ENCODE results near the gene NTM. TPM values are rescaled to one million over a fixed set of nuclear protein-coding genes. Genes with fewer than 3 reads are reported as not detected.

The NTM gene
- total RNA-seq, 1 donor from 2014 or later: 2.9 TPM

DNA sequence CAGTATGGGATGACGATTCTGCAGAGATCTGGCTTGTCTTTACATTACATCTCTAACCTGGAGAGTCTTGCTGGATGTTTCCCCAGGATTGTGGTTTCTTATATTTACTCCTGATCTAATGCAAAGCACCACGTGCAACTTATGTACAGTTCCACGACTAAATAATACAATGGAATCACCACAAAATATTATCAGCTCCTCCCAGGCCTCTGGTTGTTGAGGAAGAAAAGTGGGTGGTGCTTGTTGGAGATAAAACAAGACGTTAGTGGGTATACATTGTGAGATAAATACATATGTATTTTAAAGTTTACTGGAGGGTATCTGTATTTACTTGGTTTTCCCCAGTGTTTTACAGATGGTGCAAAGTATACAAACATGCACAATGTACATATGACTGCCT, 569.7 kb downstream of the NTM start:
- DNase-seq (ENCODE audit: low spot score): no peak

DNA sequence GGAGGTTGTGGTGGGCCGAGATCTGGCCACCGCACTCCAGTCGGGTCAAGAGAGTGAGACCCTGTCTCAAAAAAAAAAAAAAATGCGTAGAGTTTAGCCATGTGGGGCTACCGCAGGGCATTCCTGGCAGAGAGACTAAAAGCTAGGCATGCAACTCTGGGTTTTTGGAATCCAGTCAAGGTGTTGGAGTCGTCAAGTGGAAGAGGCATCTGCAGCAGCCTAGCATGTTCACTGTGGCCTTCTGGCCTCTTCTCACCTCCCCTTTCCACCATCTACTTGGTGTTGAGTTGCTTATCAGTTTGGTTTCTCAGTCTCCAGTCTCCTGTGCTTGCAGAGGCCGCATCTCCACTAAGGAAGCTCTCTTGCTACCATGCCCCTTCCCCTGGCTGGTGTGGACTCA, 572.5 kb downstream of the NTM start:
- no peak for DNase-seq (ENCODE audit: low spot score)

DNA sequence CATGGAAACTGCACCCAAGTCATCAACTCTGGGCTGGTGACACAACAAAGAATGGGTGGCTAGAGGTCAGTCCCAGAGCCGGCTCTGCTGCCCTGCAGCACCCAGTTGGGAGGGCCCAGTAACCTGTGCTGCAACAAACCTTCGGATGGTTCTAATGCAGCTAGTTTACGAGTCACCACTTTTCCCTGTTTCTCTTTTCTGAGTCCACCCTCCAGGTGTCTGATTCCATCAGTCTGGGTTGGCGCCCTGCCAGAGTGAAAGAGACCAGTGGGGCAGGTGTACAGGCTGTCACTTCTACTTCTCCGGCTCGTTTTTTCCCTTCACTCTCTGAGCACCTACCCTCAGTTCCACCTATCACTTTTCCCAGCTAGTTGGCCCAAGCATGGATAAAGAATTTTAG, 572.9 kb downstream of the NTM start:
- no peak for DNase-seq (ENCODE audit: low spot score)

DNA sequence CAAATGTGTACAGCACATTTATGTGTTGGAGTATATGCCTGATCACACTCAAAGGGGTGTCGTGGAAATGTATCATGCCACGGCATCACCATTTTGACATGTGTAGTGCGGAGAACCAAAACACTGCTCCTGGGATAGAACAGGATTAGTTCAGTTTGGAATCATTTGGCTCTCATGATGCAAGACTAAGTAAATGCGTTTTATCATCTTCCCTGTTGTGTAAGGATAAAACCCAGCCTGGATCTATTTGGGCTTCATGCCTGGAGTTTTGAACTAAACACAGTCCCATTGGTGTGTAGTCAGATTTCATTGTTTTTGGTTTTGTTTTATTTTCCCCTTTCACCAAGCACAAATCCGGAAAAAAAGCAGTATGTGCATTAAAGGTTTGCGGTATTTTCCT, 574.3 kb downstream of the NTM start:
- no peak for DNase-seq (ENCODE audit: low spot score)

DNA sequence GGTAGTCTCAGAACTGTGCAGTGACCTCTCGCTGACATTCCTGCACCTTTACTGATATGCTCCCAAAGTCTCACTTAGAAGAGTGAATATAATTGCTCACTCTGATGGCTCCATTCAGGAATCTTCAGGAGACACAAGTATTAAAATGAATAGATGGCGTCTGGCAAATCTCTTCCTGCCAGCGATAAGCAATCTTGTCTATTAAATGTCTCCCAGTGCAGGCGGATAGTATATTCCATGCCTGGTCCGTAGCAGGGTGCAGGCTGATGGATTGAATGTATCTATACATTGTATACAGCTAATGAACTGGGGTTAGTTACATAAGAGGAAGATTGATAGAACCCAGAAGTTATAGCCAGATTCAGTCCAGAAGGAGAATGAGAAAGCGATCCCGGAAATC, 575.3 kb downstream of the NTM start:
- no peak for DNase-seq (ENCODE audit: low spot score)

DNA sequence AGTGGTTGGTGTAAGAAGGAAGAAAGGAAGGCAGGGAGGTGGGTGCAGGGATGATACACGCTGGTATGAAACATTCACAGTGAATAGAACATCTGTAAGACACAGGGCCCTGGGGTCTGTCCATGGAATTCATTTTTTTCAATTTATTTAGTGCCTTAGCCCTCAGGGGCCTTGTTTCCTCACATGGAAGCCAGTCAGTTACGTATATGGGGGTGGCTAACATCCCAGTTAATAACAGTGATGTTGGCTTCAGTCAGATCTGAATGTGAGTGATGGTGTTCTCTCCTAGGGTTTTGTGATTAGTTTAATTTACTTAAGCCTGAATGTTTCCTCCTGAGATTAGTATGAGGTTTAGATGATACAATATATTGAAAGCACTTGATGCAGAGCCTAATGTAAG, 577.1 kb downstream of the NTM start:
- DNase-seq (ENCODE audit: low spot score): no peak

DNA sequence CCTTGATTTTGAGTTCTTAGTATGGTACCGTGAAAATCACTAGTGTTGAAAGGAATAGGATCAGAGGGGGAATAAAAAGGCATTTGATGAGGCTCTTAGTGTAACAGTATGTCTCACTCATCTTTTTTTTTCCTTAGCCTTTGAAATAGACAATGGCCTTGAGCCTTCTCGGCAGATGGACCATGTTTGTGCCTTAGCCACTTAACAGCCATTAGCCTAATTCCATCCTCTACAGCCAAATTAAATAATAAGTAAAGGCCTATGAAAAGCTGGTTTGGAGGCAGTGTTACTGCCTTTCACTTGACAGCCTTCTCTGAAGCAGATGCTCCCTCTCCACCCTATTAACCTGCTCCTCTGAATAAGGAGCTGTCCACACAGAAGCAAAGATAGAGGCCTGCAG, 580.7 kb downstream of the NTM start:
- DNase-seq (ENCODE audit: low spot score): no peak

DNA sequence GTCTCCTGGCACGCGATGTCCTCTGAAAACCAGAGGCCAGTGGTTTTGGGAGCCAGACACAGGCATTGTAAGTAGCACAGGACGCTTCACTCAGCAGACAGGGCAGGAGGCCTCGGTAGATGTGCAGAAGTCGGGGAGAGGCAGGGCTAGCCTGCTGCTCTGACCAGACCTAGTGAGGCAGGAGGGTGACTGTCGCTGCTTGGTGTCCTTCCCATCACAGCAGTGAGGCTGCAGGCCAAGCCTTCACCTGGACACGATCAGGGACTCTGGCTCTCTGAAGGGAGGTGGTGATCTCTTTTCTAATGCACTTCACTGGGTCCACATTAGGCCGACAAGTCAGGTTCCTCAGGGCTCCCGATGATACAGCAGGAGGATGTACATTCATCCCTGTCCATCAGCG, 583.7 kb downstream of the NTM start:
- DNase-seq (ENCODE audit: low spot score): no peak

DNA sequence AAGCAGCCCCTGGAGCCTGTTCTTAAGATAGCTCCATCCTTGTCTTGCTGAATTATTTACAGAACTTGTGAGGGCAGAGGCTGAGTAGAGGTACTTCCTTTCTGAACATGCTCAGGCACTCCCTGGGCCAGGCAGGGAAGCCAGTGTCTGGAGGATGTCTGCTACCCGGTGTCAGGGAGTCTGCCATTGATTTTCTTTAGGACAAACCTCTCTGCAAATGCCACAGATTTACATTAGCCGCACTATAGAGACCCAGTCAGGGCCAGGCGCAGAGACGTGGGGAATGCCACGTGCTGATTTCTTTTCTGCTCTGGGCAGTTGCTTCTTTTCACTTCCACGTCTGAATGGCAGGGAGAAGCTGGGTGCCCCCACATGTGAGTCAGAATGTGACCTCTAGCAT, 585.5 kb downstream of the NTM start:
- DNase-seq (ENCODE audit: low spot score): no peak

DNA sequence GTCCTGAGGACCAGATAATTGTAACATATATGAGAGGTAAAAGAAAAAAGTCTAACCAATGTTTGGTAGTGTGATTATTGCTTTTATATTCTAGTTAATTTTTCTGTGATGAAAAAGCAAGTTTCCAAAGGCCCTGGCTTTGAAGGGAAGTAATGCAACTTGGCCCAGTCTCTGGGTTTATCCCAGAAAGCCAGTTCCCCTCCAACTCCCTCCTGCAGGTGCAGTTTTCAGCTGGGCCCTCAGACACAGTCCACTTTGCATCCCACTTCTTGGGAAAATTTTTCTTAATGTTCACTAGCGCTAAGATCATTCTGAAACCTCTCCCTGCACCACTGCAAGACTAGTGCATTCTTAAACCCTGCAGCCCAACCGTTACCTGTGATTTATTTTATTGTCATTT, 586.8 kb downstream of the NTM start:
- no peak for DNase-seq (ENCODE audit: low spot score)

DNA sequence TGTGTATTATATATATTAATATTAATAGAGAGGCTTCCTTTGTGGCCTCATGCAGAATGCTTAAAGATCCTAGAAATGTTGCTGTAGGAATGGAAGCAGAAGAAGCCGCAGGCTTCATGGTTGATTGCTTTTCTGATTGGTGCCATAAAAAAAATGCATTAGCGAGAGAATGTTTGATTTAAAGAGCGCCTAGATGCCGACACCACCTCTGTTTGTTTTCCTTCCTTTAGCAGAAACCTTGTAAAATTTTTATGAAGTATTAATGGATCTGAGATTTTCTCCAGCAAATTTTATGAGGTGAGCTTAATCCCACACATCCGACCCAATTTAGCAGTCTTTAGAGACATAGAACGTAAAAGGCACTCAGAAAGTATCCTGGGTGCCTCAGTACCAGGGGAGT, 587.5 kb downstream of the NTM start:
- no peak for DNase-seq (ENCODE audit: low spot score)

DNA sequence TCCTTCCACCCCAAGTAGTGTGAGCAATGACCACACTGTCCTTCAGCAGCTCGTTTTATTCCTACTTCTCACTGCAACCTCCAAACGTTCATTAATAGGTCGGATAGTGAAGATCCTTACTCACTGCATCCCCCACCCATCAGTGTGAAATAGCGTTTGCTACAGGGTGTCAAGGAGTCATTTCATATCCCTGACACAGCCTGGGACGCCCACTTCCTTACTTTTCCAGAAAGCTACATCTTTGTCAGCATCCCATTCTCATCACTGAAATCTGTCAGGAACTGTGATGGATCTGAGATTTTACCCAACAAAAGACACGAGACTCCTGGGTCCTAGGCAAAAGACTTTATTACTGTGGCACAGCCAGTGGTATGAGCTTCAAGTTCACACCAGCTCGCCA, 592.4 kb downstream of the NTM start:
- no peak for DNase-seq (ENCODE audit: low spot score)

DNA sequence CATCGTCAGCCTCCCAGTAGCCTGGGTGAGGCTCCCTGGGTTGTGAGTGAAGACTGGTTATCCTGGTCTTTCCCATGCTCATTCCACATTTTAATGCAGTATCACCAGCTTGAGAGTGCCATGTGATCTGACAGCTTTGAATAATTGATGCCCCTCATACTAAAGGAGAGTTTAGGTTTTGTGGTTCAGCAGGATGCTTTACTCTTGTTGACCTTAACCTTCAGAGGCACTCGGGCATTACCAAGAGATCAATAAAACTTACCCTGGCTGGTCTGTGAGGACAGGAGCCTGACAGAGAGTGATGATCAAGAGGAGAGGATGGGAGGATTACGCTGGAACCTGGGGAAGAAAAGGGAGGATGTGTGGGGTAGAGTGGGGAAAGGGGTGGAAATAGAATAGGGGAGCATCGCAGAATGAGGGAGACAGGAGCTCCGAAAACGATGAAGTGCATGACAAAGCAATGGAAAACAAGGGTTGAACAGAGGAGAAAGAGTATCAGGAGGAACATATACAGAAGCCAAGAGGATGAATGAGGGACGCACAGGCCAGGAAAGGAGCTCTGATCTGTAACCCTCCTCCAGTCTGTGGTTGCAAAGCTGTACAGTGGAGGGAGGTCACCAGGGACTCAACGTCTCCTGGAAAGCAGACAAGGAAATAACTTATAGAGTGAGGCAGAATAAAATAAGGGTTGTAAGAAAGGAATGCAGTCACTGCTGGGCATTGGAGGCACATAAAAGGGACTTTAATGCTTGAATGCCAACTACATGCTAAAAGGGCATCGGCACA, 594.5 kb downstream of the NTM start:
- DNase-seq (ENCODE audit: low spot score): no peak

DNA sequence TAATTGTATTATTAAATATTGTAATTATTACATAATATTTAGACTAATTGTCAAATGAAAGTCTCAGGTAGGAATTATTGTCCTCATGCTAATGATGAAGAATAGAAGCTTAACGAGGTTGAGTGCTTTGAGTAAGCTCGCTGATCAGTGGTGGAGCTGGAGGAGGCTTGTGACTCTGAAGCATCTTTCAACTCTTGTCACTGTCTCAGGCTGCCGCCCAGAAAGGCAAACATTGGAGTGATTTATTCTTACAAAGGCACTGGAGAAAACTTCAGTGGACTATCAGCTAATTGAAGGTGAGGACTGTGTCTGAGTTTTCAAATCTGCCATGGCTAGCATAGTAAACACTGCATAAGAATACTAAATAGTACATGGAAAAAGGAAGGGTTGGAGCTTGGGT, 595.1 kb downstream of the NTM start:
- no peak for DNase-seq (ENCODE audit: low spot score)

DNA sequence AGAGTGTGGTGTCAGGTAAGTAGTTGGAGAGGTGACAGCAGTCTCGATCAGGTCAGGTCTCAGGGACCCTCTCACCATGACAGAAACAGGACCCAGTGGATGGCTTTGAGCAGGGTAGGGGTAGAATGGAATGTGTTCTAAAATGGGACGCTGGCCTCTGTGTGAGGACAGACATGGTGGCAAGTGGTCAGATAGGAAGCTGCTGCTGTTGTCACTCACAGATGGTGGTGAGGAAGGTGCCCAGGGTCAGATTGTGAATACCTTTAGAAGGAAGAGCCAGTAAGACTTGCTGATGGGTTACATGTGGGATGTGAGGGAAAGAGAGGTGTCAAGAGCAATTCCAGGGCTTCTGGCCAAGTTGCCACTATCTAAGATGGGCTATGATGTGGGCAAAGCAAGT, 596.3 kb downstream of the NTM start:
- no peak for DNase-seq (ENCODE audit: low spot score)

DNA sequence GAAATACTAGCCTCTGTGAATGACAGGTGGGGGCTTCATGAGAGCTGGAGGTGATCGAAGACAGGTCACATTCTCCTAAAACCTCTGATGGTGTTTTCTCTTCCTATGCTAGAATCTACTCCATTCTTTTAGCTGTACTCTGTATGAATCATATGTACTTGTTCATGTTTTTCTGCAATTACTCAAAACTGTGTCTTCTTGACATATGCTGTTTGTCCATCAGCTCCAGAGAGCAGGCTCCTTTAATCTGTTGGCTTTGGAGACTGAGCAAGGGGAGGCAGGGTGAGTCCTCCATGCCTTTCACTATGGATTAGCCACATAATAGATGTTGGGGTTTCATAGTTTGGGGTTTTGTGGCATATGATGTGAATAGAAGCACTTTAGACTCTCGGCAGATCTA, 598.8 kb downstream of the NTM start:
- no peak for DNase-seq (ENCODE audit: low spot score)

DNA sequence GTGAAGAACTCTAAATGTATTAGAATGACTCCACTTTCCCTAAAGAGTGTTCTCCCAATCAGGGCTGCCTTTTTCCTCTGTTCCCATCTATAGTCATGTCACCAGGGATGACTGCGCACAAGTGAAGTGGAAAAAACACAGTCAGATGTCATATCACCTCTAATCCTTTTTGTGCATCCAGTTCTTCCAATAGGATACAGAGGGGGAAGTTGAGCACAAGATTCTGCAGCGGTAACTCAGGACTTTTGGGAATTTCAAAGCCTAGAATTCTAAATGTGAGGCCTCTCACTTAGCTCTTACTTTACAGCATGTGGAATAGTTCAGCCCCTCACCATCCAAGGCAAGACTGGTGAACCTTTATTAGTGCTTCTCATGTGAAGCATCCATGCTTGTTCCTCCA, 602.6 kb downstream of the NTM start:
- no peak for DNase-seq (ENCODE audit: low spot score)

DNA sequence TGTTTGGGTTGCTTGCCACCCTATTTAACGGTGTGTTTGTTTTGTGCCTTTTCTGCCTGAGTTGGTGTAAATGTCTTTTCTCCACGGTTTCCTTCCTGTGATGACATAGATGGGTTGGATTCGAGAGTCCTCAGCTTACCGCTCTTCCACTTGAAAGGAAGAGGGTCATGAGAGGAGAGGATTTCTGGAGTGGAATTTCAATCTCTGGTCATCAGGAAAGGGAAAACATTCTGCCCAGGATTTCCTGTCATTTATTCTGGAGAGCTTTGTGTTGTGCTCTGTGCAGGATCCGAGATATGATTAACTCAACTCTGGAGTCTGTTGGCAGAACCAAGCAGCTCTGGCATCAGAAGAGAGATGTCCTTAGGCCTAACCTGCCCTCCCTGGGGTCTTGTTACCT, 605.2 kb downstream of the NTM start:
- no peak for DNase-seq (ENCODE audit: low spot score)

DNA sequence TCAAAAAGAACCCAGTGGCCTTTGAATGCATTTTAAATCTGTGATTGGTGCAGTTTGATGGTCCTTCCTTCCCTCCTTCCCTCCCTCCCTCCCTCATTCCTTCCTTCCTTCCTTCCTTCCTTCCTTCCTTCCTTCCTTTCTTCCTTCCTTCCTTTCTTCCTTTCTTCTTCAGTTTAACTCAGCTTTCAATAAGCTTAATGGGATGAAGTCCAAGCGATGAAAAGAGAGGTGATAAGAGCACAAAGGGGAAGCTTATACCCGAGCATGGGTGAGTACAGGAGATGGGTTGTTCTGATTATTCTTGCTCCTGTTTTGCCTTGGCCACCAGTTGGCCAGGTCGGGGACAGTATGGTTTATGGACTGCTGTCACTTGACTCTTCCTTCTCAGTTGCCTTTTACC, 605.6 kb downstream of the NTM start:
- DNase-seq (ENCODE audit: low spot score): no peak

DNA sequence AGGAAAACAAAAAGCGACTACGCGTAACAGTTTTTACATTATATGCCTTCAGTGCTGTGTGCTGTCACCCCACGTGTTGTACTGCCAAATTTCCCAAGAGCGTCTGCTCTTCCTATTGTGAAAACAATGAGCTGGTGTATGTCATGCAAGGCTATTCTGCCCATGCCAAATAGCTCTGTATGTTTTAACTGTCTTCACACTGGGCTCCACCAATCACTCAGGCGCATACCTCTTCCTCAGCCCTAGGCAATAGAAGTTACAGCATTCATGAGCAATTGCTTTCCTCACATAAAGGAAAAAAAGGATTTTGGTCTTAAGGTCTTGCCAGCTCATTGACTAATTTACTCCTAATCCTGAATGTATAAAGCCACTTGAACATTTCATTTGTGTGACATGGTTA, 606.8 kb downstream of the NTM start:
- no peak for DNase-seq (ENCODE audit: low spot score)

DNA sequence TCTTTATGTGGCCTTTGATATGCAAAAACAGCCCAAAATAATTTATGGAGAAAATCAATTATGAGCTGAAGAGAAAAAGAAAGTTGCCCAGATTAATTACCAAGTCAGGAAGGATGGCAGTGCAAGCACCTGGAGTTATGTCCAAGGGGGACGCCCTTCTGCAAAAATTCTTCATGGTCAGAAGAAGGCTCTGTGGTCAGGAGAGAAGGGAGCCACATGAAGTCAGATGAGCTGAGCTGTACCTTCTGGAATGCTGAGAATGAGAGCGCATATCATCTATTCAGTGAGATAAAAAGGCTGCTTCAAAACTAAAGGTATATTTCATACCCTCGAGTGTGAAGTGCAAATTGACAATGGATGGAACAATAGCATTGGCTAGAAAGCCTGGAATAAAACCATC, 607.4 kb downstream of the NTM start:
- DNase-seq (ENCODE audit: low spot score): no peak

DNA sequence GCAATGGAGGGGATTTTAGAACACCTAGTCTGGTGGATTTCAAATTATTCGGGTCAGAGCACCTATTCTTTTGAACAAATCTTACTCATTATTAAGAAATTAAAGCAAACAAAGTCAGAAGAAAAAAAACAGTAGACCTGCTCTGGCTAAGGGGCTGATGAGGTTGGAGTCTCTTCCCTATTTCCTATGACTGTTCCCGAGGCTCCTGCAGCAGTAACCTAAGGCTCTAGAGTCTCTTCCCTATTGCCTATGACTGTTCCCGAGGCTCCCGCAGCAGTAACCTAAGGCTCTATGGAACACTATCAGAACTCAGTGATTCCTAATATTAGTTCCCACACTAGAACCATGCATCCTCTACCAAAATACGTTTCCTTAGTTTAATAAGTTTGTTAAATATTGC, 607.9 kb downstream of the NTM start:
- no peak for DNase-seq (ENCODE audit: low spot score)

DNA sequence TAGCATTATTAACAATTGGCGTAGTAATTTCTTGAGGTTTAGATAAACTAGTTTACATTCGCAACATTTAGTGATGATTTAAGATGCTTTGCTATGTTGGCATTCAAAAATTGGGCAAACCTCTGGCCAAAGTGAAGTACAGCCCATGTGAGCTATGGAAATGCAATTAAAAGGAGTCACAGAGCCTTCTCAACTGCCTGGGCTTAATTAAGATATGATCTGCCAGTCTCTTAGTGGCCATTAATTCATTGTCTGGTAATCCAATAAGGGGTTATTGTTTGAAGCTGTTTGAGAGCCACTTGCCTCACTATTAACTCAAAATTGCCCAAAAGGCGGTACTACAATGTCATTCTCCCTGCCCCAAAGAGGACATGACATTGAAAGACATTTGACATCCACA, 608.9 kb downstream of the NTM start:
- DNase-seq (ENCODE audit: low spot score): no peak

DNA sequence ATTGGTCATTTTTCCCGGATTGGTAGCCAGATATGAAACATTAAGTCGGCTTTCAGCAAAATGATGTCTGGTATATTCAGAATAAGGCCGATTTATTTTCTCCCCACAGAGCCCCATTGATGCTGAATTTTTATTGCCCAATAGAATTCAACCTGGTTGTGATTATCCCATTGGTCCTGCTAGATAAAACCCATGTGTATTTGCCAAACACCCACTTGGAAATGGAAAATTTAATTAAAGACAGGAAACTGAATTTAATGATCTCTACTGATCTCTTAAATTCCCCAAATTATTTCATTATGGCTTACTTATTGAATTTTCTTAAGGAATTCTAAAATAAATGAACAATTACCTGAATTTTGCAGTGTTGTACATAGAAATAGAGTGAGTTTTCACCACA, 609.8 kb downstream of the NTM start:
- DNase-seq (ENCODE audit: low spot score): no peak

All from mesenteric fat pad (tissue), 1 donor.